MM.1S (cell line): ENCODE results near the gene RELA.

ENCODE experiments used
- DNase-seq: peaks from one replicate; pipeline ENCODE4 v3.0.0-alpha.2; 2015
- H2AFZ ChIP-seq: fragments of 300-600 bp; sonication (generic); 2 replicates; pipeline ENCODE4 v1.6.0; 2016; ENCODE audit warnings: antibody characterized with exemption, low read length
- H3F3A ChIP-seq: fragments of 300-600 bp; sonication (generic); 2 replicates; pipeline ENCODE4 v1.6.1; 2016; ENCODE audit warnings: mild to moderate bottlenecking, antibody characterized with exemption, low read length, moderate library complexity, mixed read lengths; ENCODE audit not compliant: insufficient read depth
- H3K27ac ChIP-seq: fragments of 300-600 bp; sonication (generic); 2 replicates; pipeline ENCODE4 v1.5.1; 2016; ENCODE audit warnings: mild to moderate bottlenecking, low read length
- H3K27me3 ChIP-seq: fragments of 300-600 bp; sonication (generic); replicated peaks from 2 replicates; pipeline ENCODE4 v1.6.0; 2016; ENCODE audit warnings: low read length; ENCODE audit not compliant: insufficient read depth
- H3K36me3 ChIP-seq: fragments of 300-600 bp; sonication (generic); replicated peaks from 2 replicates; pipeline ENCODE4 v1.6.1; 2016; ENCODE audit warnings: mild to moderate bottlenecking, low read length, mixed read lengths; ENCODE audit not compliant: insufficient read depth
- H3K4me1 ChIP-seq: fragments of 300-600 bp; sonication (generic); 2 replicates; pipeline ENCODE4 v1.6.1; 2016; ENCODE audit warnings: low read length, mixed read lengths
- H3K4me2 ChIP-seq: fragments of 300-600 bp; sonication (generic); 2 replicates; pipeline ENCODE4 v1.6.0; 2016; ENCODE audit warnings: low read depth, low read length
- H3K4me3 ChIP-seq: fragments of 300-600 bp; sonication (generic); 2 replicates; pipeline ENCODE4 v1.5.1; 2016; ENCODE audit warnings: low read length, mixed read lengths
- H3K79me2 ChIP-seq: fragments of 300-600 bp; sonication (generic); 2 replicates; pipeline ENCODE4 v1.6.1; 2016; ENCODE audit warnings: mixed run types, low read length, mixed read lengths
- H3K9ac ChIP-seq: fragments of 300-600 bp; sonication (generic); 2 replicates; pipeline ENCODE4 v1.6.1; 2016; ENCODE audit warnings: low read length, mixed read lengths
- H3K9me2 ChIP-seq: fragments of 300-600 bp; sonication (generic); replicated peaks from 2 replicates; pipeline ENCODE4 v1.6.1; 2016; ENCODE audit warnings: mild to moderate bottlenecking, low read length, mixed read lengths; ENCODE audit not compliant: insufficient read depth
- H3K9me3 ChIP-seq: fragments of 300-600 bp; sonication (generic); replicated peaks from 2 replicates; pipeline ENCODE4 v1.6.1; 2016; ENCODE audit warnings: mild to moderate bottlenecking, low read length, mixed read lengths; ENCODE audit not compliant: insufficient read depth
- H4K20me1 ChIP-seq: fragments of 300-600 bp; sonication (generic); 2 replicates; pipeline ENCODE4 v1.6.1; 2016; ENCODE audit warnings: mild to moderate bottlenecking, low read length, moderate library complexity, mixed read lengths; ENCODE audit not compliant: insufficient read depth
- CTCF ChIP-seq: fragments of 300-600 bp; sonication (generic); IDR thresholded peaks from 2 replicates; pipeline ENCODE4 v1.5.1; 2016; ENCODE audit warnings: antibody characterized with exemption, low read length, mixed read lengths
- EZH2 ChIP-seq: fragments of 300-600 bp; sonication (generic); optimal IDR thresholded peaks from 2 replicates; pipeline ENCODE3; 2017; ENCODE audit warnings: low read depth, mild to moderate bottlenecking, antibody characterized with exemption, low read length, mixed read lengths
- EZH2phosphoT487 ChIP-seq: fragments of 300-600 bp; sonication (generic); IDR thresholded peaks from 2 replicates; pipeline ENCODE4 v1.6.1; 2018; ENCODE audit warnings: antibody characterized with exemption, low read length

RELA gene

GRCh38 chr11:65644837-65645236, 17.9 kb downstream of the RELA start:
- H3K4me1 ChIP-seq = no peaks in the 10 kb centered on the region
- DNase-seq = no peak
- H3K4me2 ChIP-seq = no peak overlapping the region
- no peak overlapping the region for H3K4me3 ChIP-seq
- H3K9me3 ChIP-seq = no peaks in the 10 kb centered on the region
- no peak overlapping the region for H2AFZ ChIP-seq
- no peak for TF ChIP-seq CTCF
- no peak for TF ChIP-seq EZH2phosphoT487
- no peak for TF ChIP-seq EZH2
- no peaks in the 10 kb centered on the region for H3F3A ChIP-seq
- no peak overlapping the region for H3K9ac ChIP-seq
- no peaks in the 10 kb centered on the region for H3K36me3 ChIP-seq
- H3K9me2 ChIP-seq = no peaks in the 10 kb centered on the region
- H4K20me1 ChIP-seq = no peaks in the 10 kb centered on the region
- no peaks in the 10 kb centered on the region for H3K27me3 ChIP-seq
- H3K79me2 ChIP-seq = no peaks in the 10 kb centered on the region
- H3K27ac ChIP-seq = no peak overlapping the region

- no peaks in the 10 kb centered on the region for H4K20me1 ChIP-seq
- no peak for DNase-seq
- no peaks in the 10 kb centered on the region for H3K79me2 ChIP-seq
- no peak overlapping the region for H3K9ac ChIP-seq
- no peaks in the 10 kb centered on the region for H3K9me2 ChIP-seq
- H3F3A ChIP-seq = no peaks in the 10 kb centered on the region
- H3K4me3 ChIP-seq = no peak overlapping the region
- no peak overlapping the region for H2AFZ ChIP-seq
- TF ChIP-seq EZH2 = no peak
- TF ChIP-seq CTCF = no peak
- TF ChIP-seq EZH2phosphoT487 = no peak
- H3K9me3 ChIP-seq = no peaks in the 10 kb centered on the region
- H3K4me2 ChIP-seq = no peak overlapping the region
- no peaks in the 10 kb centered on the region for H3K36me3 ChIP-seq
- H3K27ac ChIP-seq = no peak overlapping the region
- no peaks in the 10 kb centered on the region for H3K27me3 ChIP-seq
- no peaks in the 10 kb centered on the region for H3K4me1 ChIP-seq
These were observed 18.7 kb downstream of the RELA start for GRCh38 chr11:65643971-65644370.

GRCh38 chr11:65642014-65642671, 20.6 kb downstream of the RELA start:
- TF ChIP-seq EZH2 (no peak), CTCF (no peak), EZH2phosphoT487 (no peak)
- no peaks in the 10 kb centered on the region for H3K27me3 ChIP-seq
- no peaks in the 10 kb centered on the region for H3K36me3 ChIP-seq
- peaks cover 10% of the 10 kb centered on the region for H3F3A ChIP-seq
- H3K9me2 ChIP-seq = no peaks in the 10 kb centered on the region
- H3K9me3 ChIP-seq = no peaks in the 10 kb centered on the region
- H3K9ac ChIP-seq = no peak overlapping the region
- no peak for DNase-seq
- H3K79me2 ChIP-seq = peaks cover 9% of the 10 kb centered on the region; the same call in 1 of the 2 replicates
- H3K4me1 ChIP-seq = peaks cover 9% of the 10 kb centered on the region
- H2AFZ ChIP-seq = no peak overlapping the region
- no peak overlapping the region for H3K4me3 ChIP-seq
- no peaks in the 10 kb centered on the region for H4K20me1 ChIP-seq
- H3K27ac ChIP-seq = no peak overlapping the region
- H3K4me2 ChIP-seq = no peak overlapping the region
